PC-9 (cell line): ENCODE data around the gene ADGRE3. TPM values are rescaled to one million over a fixed set of nuclear protein-coding genes. Genes with fewer than 3 reads are reported as not detected.
"Not testable (repeated sequence)": the region's sequence is repeated elsewhere in the genome, so short reads cannot be mapped to it uniquely, and the experiment has no call there.

Experiments used
- BruUV-seq: library from RNA; stranded (reverse); fragments of 400-500 nt; replicated peaks from 2 replicates; lab custom pipeline; 2021; lab: Mats Ljungman, UMichigan
- CTCF ChIA-PET: fragments of 300-600 bp; sonication (Branson Sonifier 250); formaldehyde crosslinking; loops from one replicate; lab custom pipeline; 2022; ENCODE audit warnings: antibody characterized with exemption; lab: Charles Lee
- POLR2A ChIA-PET: fragments of 300-600 bp; sonication (Branson Sonifier 250); formaldehyde crosslinking; loops from one replicate; lab custom pipeline; 2022; ENCODE audit warnings: antibody characterized with exemption; ENCODE audit not compliant: unreplicated experiment; lab: Charles Lee
- DNase-seq, 2 experiments: peaks; one replicate each; pipeline versions ENCODE4 v3.0.0 to v3.0.0-alpha.2; 2015 to 2022; ENCODE audit warnings: mixed read lengths in 1 of 2
- H2AFZ ChIP-seq: fragments of 200-600 bp; sonication (generic); 2 replicates; pipeline ENCODE4 v1.8.1; 2017; ENCODE audit warnings: antibody characterized with exemption
- H3F3A ChIP-seq: fragments of 200-600 bp; sonication (generic); 2 replicates; pipeline ENCODE4 v1.8.1; 2017; ENCODE audit warnings: antibody characterized with exemption, mild to moderate bottlenecking, low read depth; ENCODE audit not compliant: insufficient read depth
- H3K27ac ChIP-seq: fragments of 200-600 bp; sonication (generic); 2 replicates; pipeline ENCODE4 v1.6.1; 2016; ENCODE audit warnings: mixed run types
- H3K27me3 ChIP-seq: fragments of 200-600 bp; sonication (generic); 2 replicates; pipeline ENCODE4 v1.6.1; 2016; ENCODE audit warnings: low read depth, mixed run types; ENCODE audit not compliant: insufficient read depth
- H3K36me3 ChIP-seq: fragments of 200-600 bp; sonication (generic); 2 replicates; pipeline ENCODE4 v1.6.1; 2016; ENCODE audit warnings: low read depth, mixed run types
- H3K4me1 ChIP-seq: fragments of 200-600 bp; sonication (generic); replicated peaks from 2 replicates; pipeline ENCODE4 v1.6.1; 2016; ENCODE audit warnings: mixed run types; ENCODE audit not compliant: insufficient read depth
- H3K4me2 ChIP-seq: fragments of 200-600 bp; sonication (generic); 2 replicates; pipeline ENCODE4 v1.6.1; 2017; ENCODE audit warnings: mixed run types
- H3K4me3 ChIP-seq: fragments of 200-600 bp; sonication (generic); 2 replicates; pipeline ENCODE4 v1.6.1; 2016; ENCODE audit warnings: mixed run types
- H3K79me2 ChIP-seq: fragments of 200-600 bp; sonication (generic); 2 replicates; pipeline ENCODE4 v1.6.1; 2017; ENCODE audit warnings: low read depth, mixed run types
- H3K9me2 ChIP-seq: fragments of 200-600 bp; sonication (generic); 2 replicates; pipeline ENCODE4 v1.8.1; 2017; ENCODE audit warnings: mild to moderate bottlenecking; ENCODE audit not compliant: insufficient read depth
- H3K9me3 ChIP-seq: fragments of 200-600 bp; sonication (generic); 2 replicates; pipeline ENCODE4 v1.8.1; 2016; ENCODE audit warnings: low read depth; ENCODE audit not compliant: insufficient read depth
- H4K20me1 ChIP-seq: fragments of 200-600 bp; sonication (generic); 2 replicates; pipeline ENCODE4 v1.8.1; 2017; ENCODE audit not compliant: insufficient read depth
- CTCF ChIP-seq: fragments of 200-600 bp; sonication (generic); conservative IDR thresholded peaks from 2 replicates; pipeline ENCODE4 v1.6.1; 2017; ENCODE audit warnings: mixed run types, antibody characterized with exemption, mild to moderate bottlenecking, moderate library complexity
- EZH2 ChIP-seq: fragments of 200-600 bp; sonication (generic); IDR thresholded peaks from 2 replicates; pipeline ENCODE4 v1.8.0; 2017; ENCODE audit warnings: antibody characterized with exemption, low read depth
- intact Hi-C: fragments of 100-400 bp; cut with micrococcal nuclease; formaldehyde crosslinking; loops from one replicate; pipeline ENCODE4 v1.10.0; 2022; ENCODE audit not compliant: unreplicated experiment
- total RNA-seq: library from RNA; stranded (reverse); gene quantifications from 2 replicates; pipeline ENCODE4 v1.2.3, GENCODE V29; 2021

ADGRE3 gene
- total RNA-seq, 1 experiment from 2014 or later, result not detected

GRCh38 chr19:14584372-14584771 is 90.3 kb downstream of the ADGRE3 start:
- H3K4me2 ChIP-seq, H3K36me3 ChIP-seq, H3K9me3 ChIP-seq, DNase-seq, H4K20me1 ChIP-seq, POLR2A ChIA-PET, H3K79me2 ChIP-seq, H2AFZ ChIP-seq, intact Hi-C loops, H3K27ac ChIP-seq, CTCF ChIA-PET, H3K4me3 ChIP-seq, H3K4me1 ChIP-seq, H3K9me2 ChIP-seq, H3F3A ChIP-seq, BruUV-seq: not testable (repeated sequence)
- H3K27me3 ChIP-seq, result peaks cover 27% of the 10 kb centered on the region

- ChIA-PET POLR2A (no interaction called here), CTCF (no interaction called here)
Observed at GRCh38 chr19:14582894-14583340, 91.7 kb downstream of the ADGRE3 start, which contains the start of gene CLEC17A. Gene CLEC17A (plus strand): TSS chr19:14583084. CDS start chr19:14583161, 77 bp downstream.

DNA sequence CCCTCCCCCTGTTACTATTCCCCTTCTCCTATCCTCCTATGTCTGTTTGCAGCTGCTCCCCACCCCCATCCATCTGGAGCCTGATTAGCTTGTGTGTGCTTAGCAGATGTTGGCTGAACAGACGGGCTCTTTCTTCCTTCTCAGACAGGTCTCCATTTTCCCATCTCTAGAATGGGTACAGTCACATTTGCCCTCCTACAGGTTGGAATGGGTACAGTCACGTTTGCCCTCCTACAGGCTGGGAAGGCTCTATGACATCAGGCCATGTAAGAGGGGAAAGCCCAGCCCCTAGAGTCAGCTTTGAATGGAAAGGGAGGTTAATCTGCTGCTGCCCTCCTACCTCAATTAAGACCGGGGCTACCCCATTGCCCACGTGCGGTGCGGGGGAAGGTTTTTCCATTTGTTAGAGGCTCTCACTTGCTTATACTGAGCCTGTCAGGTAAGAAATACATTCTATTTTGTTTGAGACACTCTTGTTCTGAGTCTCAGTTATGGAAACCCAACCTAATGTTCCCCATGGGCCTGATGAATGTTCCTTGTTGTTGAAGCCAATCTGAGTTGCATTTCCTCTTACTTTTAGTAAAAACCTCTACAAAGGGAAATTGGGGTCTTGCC is 93.9 kb downstream of the ADGRE3 start:
- ChIA-PET POLR2A (no interaction called here), CTCF (no interaction called here)
- TF ChIP-seq EZH2 (no peak), CTCF (no peak)
- no peaks in the 10 kb centered on the region for H3F3A ChIP-seq
- no peaks in the 10 kb centered on the region for H4K20me1 ChIP-seq
- no peaks in the 10 kb centered on the region for H3K9me3 ChIP-seq
- no peaks in the 10 kb centered on the region for H3K79me2 ChIP-seq
- no peaks in the 10 kb centered on the region for H3K4me1 ChIP-seq
- peaks cover 4% of the 10 kb centered on the region for H3K27me3 ChIP-seq
- H3K27ac ChIP-seq, result no peak overlapping the region
- no peaks in the 10 kb centered on the region for H3K36me3 ChIP-seq
- no TSS peak for BruUV-seq
- H3K9me2 ChIP-seq, result no peaks in the 10 kb centered on the region
- H2AFZ ChIP-seq, result no peak overlapping the region
- DNase-seq, result peak in 1 of 2 experiments; percentile 6
- intact Hi-C loops, result no loop called here
- no peak overlapping the region for H3K4me2 ChIP-seq
- H3K4me3 ChIP-seq, result no peak overlapping the region

More at GRCh38 chr19:14582894-14583340, 91.7 kb downstream of the ADGRE3 start, which contains the start of gene CLEC17A:
- H3K79me2 ChIP-seq, result no peaks in the 10 kb centered on the region
- H3K9me3 ChIP-seq, result no peaks in the 10 kb centered on the region
- H3K4me2 ChIP-seq, result no peak within 1 kb of the TSS
- BruUV-seq, result no TSS peak
- H3K4me3 ChIP-seq, result no peak within 1 kb of the TSS
- no peak within 1 kb of the TSS for H3K27ac ChIP-seq
- no peaks in the 10 kb centered on the region for H3K36me3 ChIP-seq
- H3K27me3 ChIP-seq, result peaks cover 19% of the 10 kb centered on the region
- H4K20me1 ChIP-seq, result no peaks in the 10 kb centered on the region
- no peak within 1 kb of the TSS for H2AFZ ChIP-seq
- H3K4me1 ChIP-seq, result no peaks in the 10 kb centered on the region
- no peak for TF ChIP-seq CTCF
- no peak for TF ChIP-seq EZH2
- no peaks in the 10 kb centered on the region for H3K9me2 ChIP-seq
- no peaks in the 10 kb centered on the region for H3F3A ChIP-seq
- intact Hi-C loops, result no loop called here
- no peak for DNase-seq
